ENCODE measurements around the gene CEP57. TPM values are rescaled to one million over a fixed set of nuclear protein-coding genes. Genes with fewer than 3 reads are reported as not detected.

Gene CEP57
- total and polyA plus RNA-seq, 2 of the 13 experiments (the other 11 are each of a cell fraction or from before 2014, with no cell fraction given): 34.3 to 59.4 TPM

DNA sequence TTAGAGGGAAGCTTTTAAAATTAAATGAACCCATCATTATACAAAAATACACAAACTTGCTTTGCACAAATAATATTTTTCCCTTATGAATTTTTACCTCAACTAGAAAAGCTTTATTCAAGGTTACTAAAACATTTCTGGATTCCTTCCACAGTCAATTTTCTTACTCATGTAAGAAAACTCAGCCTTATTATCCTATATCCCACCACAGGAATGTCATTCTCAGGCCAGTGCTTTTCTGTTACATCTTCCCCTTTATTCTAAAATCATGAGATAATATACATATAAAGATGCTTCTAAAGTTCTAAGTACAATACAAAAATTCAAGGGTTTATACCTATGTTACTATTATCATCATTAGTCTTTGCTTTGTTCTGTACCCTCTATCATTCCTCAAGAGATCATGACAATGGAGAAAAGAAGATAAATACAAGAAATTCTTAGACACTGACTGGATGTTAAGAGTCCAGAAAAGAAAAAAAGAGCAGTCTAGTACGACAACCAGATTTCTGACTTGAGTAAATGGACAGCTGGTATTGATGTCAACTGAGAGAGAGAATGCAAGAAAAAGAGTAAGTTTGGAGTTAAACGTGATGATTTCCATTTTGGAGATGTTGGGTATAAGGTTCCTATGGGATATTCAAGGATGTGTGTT is 73.3 kb downstream of the CEP57 start:
- FAIRE-seq: no peak

DNA sequence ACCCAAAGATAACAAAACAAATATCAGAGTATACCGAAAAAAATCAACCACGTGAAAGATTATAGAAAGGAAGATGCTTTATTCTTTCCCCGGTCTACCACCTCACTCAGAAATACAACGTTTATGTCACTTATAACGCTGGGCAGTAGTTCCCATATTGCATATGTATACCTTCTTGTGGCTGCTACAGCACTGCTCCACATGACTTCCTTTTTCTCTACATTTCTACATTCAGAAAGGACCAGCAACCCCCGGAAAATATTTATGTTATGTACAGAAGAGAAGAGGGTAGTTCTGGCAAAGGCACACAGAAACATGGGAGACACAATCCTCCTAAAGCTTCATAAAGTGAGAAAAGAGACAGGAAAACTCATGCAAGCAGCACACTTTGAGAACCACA is 76.8 kb downstream of the CEP57 start:
- POLR2A ChIA-PET: no interaction called here
- no peak for FAIRE-seq
- CTCF ChIA-PET (ENCODE audit: low intra/inter-chr PET ratio, low total read pairs): no interaction called here
- TF ChIP-seq, protein P1, sequence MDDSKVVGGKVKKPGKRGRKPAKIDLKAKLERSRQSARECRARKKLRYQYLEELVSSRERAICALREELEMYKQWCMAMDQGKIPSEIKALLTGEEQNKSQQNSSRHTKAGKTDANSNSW (CRISPR knock-in tag; IDR thresholded peaks at IDR 0.05; ENCODE audit: borderline replicate concordance): no peak
- TF ChIP-seq KAT8 (CRISPR knock-in tag; IDR thresholded peaks at IDR 0.05) (no peak), TEAD2 (CRISPR knock-in tag; IDR thresholded peaks at IDR 0.05) (no peak), ZNF253 (CRISPR knock-in tag; IDR thresholded peaks at IDR 0.05; ENCODE audit: borderline replicate concordance) (no peak), ZNF432 (CRISPR knock-in tag; IDR thresholded peaks at IDR 0.05; ENCODE audit: borderline replicate concordance) (no peak), HNF4A (CRISPR knock-in tag; IDR thresholded peaks at IDR 0.05) (no peak), ATM (IDR thresholded peaks at IDR 0.05; ENCODE audit: borderline replicate concordance) (no peak), FOSL2 (CRISPR knock-in tag; IDR thresholded peaks at IDR 0.05) (no peak), ZSCAN22 (CRISPR knock-in tag; IDR thresholded peaks at IDR 0.05) (no peak)
- TF ChIP-seq, protein P2, sequence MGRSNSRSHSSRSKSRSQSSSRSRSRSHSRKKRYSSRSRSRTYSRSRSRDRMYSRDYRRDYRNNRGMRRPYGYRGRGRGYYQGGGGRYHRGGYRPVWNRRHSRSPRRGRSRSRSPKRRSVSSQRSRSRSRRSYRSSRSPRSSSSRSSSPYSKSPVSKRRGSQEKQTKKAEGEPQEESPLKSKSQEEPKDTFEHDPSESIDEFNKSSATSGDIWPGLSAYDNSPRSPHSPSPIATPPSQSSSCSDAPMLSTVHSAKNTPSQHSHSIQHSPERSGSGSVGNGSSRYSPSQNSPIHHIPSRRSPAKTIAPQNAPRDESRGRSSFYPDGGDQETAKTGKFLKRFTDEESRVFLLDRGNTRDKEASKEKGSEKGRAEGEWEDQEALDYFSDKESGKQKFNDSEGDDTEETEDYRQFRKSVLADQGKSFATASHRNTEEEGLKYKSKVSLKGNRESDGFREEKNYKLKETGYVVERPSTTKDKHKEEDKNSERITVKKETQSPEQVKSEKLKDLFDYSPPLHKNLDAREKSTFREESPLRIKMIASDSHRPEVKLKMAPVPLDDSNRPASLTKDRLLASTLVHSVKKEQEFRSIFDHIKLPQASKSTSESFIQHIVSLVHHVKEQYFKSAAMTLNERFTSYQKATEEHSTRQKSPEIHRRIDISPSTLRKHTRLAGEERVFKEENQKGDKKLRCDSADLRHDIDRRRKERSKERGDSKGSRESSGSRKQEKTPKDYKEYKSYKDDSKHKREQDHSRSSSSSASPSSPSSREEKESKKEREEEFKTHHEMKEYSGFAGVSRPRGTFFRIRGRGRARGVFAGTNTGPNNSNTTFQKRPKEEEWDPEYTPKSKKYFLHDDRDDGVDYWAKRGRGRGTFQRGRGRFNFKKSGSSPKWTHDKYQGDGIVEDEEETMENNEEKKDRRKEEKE (IDR thresholded peaks at IDR 0.05): no peak
- TF ChIP-seq, protein P3, sequence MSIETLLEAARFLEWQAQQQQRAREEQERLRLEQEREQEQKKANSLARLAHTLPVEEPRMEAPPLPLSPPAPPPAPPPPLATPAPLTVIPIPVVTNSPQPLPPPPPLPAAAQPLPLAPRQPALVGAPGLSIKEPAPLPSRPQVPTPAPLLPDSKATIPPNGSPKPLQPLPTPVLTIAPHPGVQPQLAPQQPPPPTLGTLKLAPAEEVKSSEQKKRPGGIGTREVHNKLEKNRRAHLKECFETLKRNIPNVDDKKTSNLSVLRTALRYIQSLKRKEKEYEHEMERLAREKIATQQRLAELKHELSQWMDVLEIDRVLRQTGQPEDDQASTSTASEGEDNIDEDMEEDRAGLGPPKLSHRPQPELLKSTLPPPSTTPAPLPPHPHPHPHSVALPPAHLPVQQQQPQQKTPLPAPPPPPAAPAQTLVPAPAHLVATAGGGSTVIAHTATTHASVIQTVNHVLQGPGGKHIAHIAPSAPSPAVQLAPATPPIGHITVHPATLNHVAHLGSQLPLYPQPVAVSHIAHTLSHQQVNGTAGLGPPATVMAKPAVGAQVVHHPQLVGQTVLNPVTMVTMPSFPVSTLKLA (IDR thresholded peaks at IDR 0.05): no peak

More for the DNA sequence above, 73.3 kb downstream of the CEP57 start:
- H3K4me1 ChIP-seq (ENCODE audit: insufficient read depth, low read length): no peaks in the 10 kb centered on the region
- no TSS peak for BruUV-seq (replicated peaks)
- no peak for TF ChIP-seq RBFOX2 (IDR thresholded peaks at IDR 0.05; ENCODE audit: low read depth, low read length)
- TF ChIP-seq ZNF496 (CRISPR knock-in tag; IDR thresholded peaks at IDR 0.05; ENCODE audit: insufficient replicate concordance): no peak
- no peak for TF ChIP-seq SOX5 (CRISPR knock-in tag; IDR thresholded peaks at IDR 0.05; ENCODE audit: borderline replicate concordance)
- POLR2A ChIA-PET: no interaction called here
- H3K4me3 ChIP-seq (replicated peaks in 1 of 3; ENCODE audit: insufficient read depth in 1 of 3, low read depth in 2 of 3, low read length in 3 of 3): no peak overlapping the region
- intact Hi-C loops (cut with micrococcal nuclease; ENCODE audit: unreplicated experiment): no loop called here
- no peak overlapping the region for H3K4me2 ChIP-seq (ENCODE audit: low read depth, low read length)
- DNase-seq (ENCODE audit: low spot score): no peak
- no peak overlapping the region for H2AFZ ChIP-seq (ENCODE audit: low read length)
- no peak for ATAC-seq
- no peaks in the 10 kb centered on the region for H3K9me3 ChIP-seq (ENCODE audit: low read length)
- WGBS (ENCODE audit: low lambda C conversion rate): 95% methylated on average over 2 of the region's 2 CpGs
- in situ Hi-C loops (cut with HindIII; ENCODE audit: extremely low pct_ligation_motif_present, low pct_unique_long_range_greater_than_20kb): no loop called here
- no peaks in the 10 kb centered on the region for H3K27me3 ChIP-seq (ENCODE audit: control insufficient read depth in 1 of 2, insufficient read depth in 2 of 2, low read length in 2 of 2)
- peaks cover 9 to 31% of the 10 kb centered on the region in 2 experiments; a peak in 2 of 5 replicates for H3K36me3 ChIP-seq (replicated peaks in 1 of 2; ENCODE audit: control insufficient read depth in 1 of 2, insufficient read depth in 2 of 2, low read length in 2 of 2)
- H3K79me2 ChIP-seq (ENCODE audit: insufficient read depth, low read length): no peaks in the 10 kb centered on the region
- no peak overlapping the region for H3K9ac ChIP-seq (ENCODE audit: insufficient read depth, low read depth, low read length)
- H3K27ac ChIP-seq (ENCODE audit: extremely low read length, insufficient read depth, low read length): no peak overlapping the region
- H4K20me1 ChIP-seq (ENCODE audit: insufficient read depth, low read length): no peaks in the 10 kb centered on the region
- CTCF ChIA-PET (ENCODE audit: low intra/inter-chr PET ratio, low total read pairs): no interaction called here

More for the DNA sequence above, 76.8 kb downstream of the CEP57 start:
- no peak for DNase-seq (ENCODE audit: low spot score)
- no peaks in the 10 kb centered on the region for H3K4me1 ChIP-seq (ENCODE audit: insufficient read depth, low read length)
- whole genome bisulfite sequencing (ENCODE audit: low lambda C conversion rate): 97% methylated on average over 6 of the region's 6 CpGs
- no peak for ATAC-seq
- no peak overlapping the region for H3K27ac ChIP-seq (ENCODE audit: extremely low read length, insufficient read depth, low read length)
- no peak overlapping the region for H3K4me3 ChIP-seq (replicated peaks in 1 of 3; ENCODE audit: insufficient read depth in 1 of 3, low read depth in 2 of 3, low read length in 3 of 3)
- no peaks in the 10 kb centered on the region for H3K9me3 ChIP-seq (ENCODE audit: low read length)
- H3K4me2 ChIP-seq (ENCODE audit: low read depth, low read length): no peak overlapping the region
- no peaks in the 10 kb centered on the region for H3K79me2 ChIP-seq (ENCODE audit: insufficient read depth, low read length)
- intact Hi-C loops (cut with micrococcal nuclease; ENCODE audit: unreplicated experiment): no loop called here
- H3K36me3 ChIP-seq (replicated peaks in 1 of 2; ENCODE audit: control insufficient read depth in 1 of 2, insufficient read depth in 2 of 2, low read length in 2 of 2): peaks cover 9 to 23% of the 10 kb centered on the region in 2 experiments; a peak in 2 of 5 replicates
- in situ Hi-C loops (cut with HindIII; ENCODE audit: extremely low pct_ligation_motif_present, low pct_unique_long_range_greater_than_20kb): no loop called here
- no peaks in the 10 kb centered on the region for H4K20me1 ChIP-seq (ENCODE audit: insufficient read depth, low read length)
- H3K9ac ChIP-seq (ENCODE audit: insufficient read depth, low read depth, low read length): no peak overlapping the region
- H3K27me3 ChIP-seq (ENCODE audit: control insufficient read depth in 1 of 2, insufficient read depth in 2 of 2, low read length in 2 of 2): no peaks in the 10 kb centered on the region
- BruUV-seq (replicated peaks): no TSS peak
- no peak overlapping the region for H2AFZ ChIP-seq (ENCODE audit: low read length)
